Brain microvascular endothelial cell (primary cell): ENCODE measurements around the gene PTPN6.

Experiments used
- DNase-seq: peaks from one replicate; pipeline ENCODE4 v3.0.0-alpha.2; 2020
- H3K27ac ChIP-seq: fragments of 250-450 bp; sonication (Bioruptor Pico); 2 replicates; pipeline ENCODE4 v1.5.1; 2020; ENCODE audit warnings: mild to moderate bottlenecking, moderate library complexity
- H3K27me3 ChIP-seq: fragments of 250-450 bp; sonication (Bioruptor Pico); replicated peaks from 2 replicates; pipeline ENCODE4 v1.5.1; 2020; ENCODE audit warnings: mild to moderate bottlenecking
- H3K36me3 ChIP-seq: fragments of 250-450 bp; sonication (Bioruptor Pico); replicated peaks from 2 replicates; pipeline ENCODE4 v1.5.1; 2020; ENCODE audit warnings: mild to moderate bottlenecking
- H3K4me3 ChIP-seq: 2 replicates; pipeline ENCODE4 v1.5.1; 2011; ENCODE audit warnings: low read depth, mild to moderate bottlenecking, control low read depth, low read length, moderate library complexity
- in situ Hi-C: cut with HindIII; loops from 2 replicates; pipeline ENCODE4 v1.10.0; 2017; ENCODE audit warnings: low sequenced_read_pairs, low pct_ligation_motif_present
- TF ChIP-seq, protein P1 (sequence below): IDR thresholded peaks from 2 replicates; pipeline ENCODE4 v1.5.1; 2011; ENCODE audit warnings: low read depth, mild to moderate bottlenecking, moderate library complexity, low read length, control low read depth, inconsistent platforms; ENCODE audit errors: missing control alignments

The PTPN6 gene

DNA sequence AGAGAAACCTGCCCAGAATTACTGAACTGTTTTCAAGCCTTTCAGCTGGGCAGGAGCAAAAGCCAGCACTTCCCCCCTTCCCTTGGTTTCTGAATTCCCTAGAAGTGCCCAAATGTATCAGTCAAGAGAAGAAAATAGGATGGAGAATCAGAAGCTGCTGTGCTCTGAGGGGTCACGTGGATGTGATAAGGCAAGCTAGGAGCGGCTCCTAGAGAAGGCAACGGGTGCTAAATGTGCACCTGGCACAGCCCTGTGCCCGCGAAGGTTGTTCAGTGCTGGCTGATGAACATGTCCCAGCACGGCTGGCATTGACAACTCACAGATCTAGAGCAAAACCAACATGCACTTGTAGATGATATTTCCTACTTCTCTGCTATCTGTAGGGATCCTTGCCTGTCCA lies 27.9 kb downstream of the PTPN6 start:
- peaks cover 53% of the 10 kb centered on the region for H3K36me3 ChIP-seq
- H3K4me3 ChIP-seq: no peak overlapping the region
- no peak for DNase-seq
- in situ Hi-C loops: no loop called here
- H3K27me3 ChIP-seq: no peaks in the 10 kb centered on the region
- H3K27ac ChIP-seq: no peak overlapping the region
- TF ChIP-seq, protein P1, sequence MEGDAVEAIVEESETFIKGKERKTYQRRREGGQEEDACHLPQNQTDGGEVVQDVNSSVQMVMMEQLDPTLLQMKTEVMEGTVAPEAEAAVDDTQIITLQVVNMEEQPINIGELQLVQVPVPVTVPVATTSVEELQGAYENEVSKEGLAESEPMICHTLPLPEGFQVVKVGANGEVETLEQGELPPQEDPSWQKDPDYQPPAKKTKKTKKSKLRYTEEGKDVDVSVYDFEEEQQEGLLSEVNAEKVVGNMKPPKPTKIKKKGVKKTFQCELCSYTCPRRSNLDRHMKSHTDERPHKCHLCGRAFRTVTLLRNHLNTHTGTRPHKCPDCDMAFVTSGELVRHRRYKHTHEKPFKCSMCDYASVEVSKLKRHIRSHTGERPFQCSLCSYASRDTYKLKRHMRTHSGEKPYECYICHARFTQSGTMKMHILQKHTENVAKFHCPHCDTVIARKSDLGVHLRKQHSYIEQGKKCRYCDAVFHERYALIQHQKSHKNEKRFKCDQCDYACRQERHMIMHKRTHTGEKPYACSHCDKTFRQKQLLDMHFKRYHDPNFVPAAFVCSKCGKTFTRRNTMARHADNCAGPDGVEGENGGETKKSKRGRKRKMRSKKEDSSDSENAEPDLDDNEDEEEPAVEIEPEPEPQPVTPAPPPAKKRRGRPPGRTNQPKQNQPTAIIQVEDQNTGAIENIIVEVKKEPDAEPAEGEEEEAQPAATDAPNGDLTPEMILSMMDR: no peak

DNA sequence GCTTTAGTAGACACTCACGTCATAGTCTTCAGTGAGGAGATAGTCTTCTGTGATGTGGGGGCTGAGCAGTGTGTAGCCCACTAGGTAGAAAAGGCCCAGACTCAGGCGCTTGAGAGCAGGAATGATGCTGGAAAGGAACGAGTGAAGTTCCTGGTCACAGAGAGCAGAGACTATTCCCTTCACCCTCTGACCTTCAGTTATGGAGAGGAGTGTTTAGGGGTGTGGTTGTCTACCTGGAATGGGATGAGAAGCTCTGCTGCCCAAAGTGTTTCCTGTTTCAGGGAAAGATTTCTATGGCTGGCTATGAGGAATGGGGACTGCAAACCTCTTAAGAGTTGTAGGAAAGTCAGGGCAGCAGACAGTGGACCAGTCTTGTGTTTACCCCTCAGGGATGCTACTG lies 28.3 kb downstream of the PTPN6 start:
- Histone ChIP-seq H3K27me3 (no peaks in the 10 kb centered on the region), H3K36me3 (peaks cover 49% of the 10 kb centered on the region), H3K27ac (no peak overlapping the region), H3K4me3 (no peak overlapping the region)
- TF ChIP-seq, protein P1: no peak
- in situ Hi-C loops: no loop called here
- DNase-seq: no peak

DNA sequence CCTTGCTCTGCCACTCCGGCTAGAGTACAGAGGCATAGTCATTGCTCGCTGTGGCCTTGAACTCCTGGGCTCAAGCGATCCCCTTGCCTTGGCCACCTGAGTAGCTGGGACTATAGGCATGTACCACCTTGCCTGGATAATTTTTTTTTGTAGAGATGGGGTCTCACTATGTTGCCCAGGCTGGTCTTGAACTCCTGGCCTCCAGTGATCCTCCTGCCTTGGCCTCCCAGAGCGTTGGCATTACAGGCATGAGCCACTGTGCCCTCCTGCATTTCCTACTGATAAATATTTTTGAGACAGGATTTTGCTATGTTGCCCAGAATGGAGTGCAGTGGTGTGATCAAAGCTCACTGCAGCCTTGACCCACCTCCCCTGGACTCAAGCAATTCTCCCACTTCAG lies 28.9 kb downstream of the PTPN6 start:
- Histone ChIP-seq H3K36me3 (peaks cover 42% of the 10 kb centered on the region), H3K4me3 (no peak overlapping the region), H3K27me3 (no peaks in the 10 kb centered on the region), H3K27ac (no peak overlapping the region)
- in situ Hi-C loops: no loop called here
- no peak for DNase-seq
- TF ChIP-seq, protein P1: no peak

DNA sequence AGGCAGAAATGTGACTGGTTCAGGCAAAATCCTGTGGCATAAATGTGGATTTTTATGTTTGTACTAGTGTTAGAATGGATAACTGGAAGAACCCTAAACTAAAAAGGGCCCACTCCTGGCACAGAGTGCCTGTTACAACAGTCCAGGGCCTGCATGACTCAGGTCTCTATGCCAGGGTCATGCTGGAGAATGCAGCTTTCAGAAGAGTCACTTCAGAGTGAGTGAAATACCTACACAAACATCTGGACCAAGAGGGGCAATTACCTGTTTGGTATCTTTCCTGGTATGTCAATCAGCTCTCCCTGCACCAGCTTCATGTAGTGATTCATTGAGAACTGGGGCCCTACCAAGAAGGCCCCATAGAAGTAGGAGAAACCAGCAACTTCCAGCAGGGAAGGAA lies 29.6 kb downstream of the PTPN6 start:
- no peak for DNase-seq
- Histone ChIP-seq H3K4me3 (no peak overlapping the region), H3K27me3 (no peaks in the 10 kb centered on the region), H3K27ac (no peak overlapping the region), H3K36me3 (peaks cover 36% of the 10 kb centered on the region)
- TF ChIP-seq, protein P1: no peak
- in situ Hi-C loops: no loop called here

- Histone ChIP-seq H3K36me3 (peaks cover 29% of the 10 kb centered on the region), H3K27me3 (no peaks in the 10 kb centered on the region), H3K27ac (no peak overlapping the region), H3K4me3 (no peak overlapping the region)
- no peak for DNase-seq
- TF ChIP-seq, protein P1: no peak
- in situ Hi-C loops: no loop called here
Measured at GRCh38 chr12:6981152-6982052, 30.2 kb downstream of the PTPN6 start.
